ENCODE data around the gene PDE9A. TPM values are rescaled to one million over a fixed set of nuclear protein-coding genes. Genes with fewer than 3 reads are reported as not detected.

PDE9A gene
- total and polyA plus RNA-seq, 2 experiments from 2014 or later, result 14.3 to 19.6 TPM

- no peaks in the 10 kb centered on the region for H3K36me3 ChIP-seq (replicated peaks; ENCODE audit: insufficient read depth, low read depth)
- no peak overlapping the region for H2AFZ ChIP-seq
- no peak overlapping the region for H3K4me2 ChIP-seq
- TF ChIP-seq EZH2 (IDR thresholded peaks at IDR 0.05; ENCODE audit: borderline replicate concordance) (no peak), EZH2phosphoT487 (IDR thresholded peaks at IDR 0.05; ENCODE audit: low read depth, severe bottlenecking, unreplicated experiment) (no peak), CTCF (IDR thresholded peaks at IDR 0.05; ENCODE audit: poor library complexity) (no peak)
- H3K79me2 ChIP-seq, result no peaks in the 10 kb centered on the region
- 96% methylated on average over 27 of the region's 27 CpGs for WGBS (ENCODE audit: low lambda C conversion rate, missing lambda C conversion rate)
- no peaks in the 10 kb centered on the region for H3K9me3 ChIP-seq (ENCODE audit: low read depth)
- H3K9me2 ChIP-seq (replicated peaks; ENCODE audit: insufficient read depth), result no peaks in the 10 kb centered on the region
- H3K4me3 ChIP-seq, result no peak overlapping the region
- H3K27me3 ChIP-seq, result no peaks in the 10 kb centered on the region
- no peak overlapping the region for H3K27ac ChIP-seq
- DNase-seq (ENCODE audit: low spot score), result no peak
- H4K20me1 ChIP-seq (ENCODE audit: insufficient read depth, poor library complexity, severe bottlenecking), result no peaks in the 10 kb centered on the region
- peaks cover under 1% of the 10 kb centered on the region for H3K4me1 ChIP-seq (ENCODE audit: insufficient read depth)
Measured at GRCh38 chr21:42766739-42767560, 113.5 kb downstream of the PDE9A start.

- no peaks in the 10 kb centered on the region for H3K9me3 ChIP-seq (ENCODE audit: low read depth)
- TF ChIP-seq EZH2phosphoT487 (IDR thresholded peaks at IDR 0.05; ENCODE audit: low read depth, severe bottlenecking, unreplicated experiment) (no peak), EZH2 (IDR thresholded peaks at IDR 0.05; ENCODE audit: borderline replicate concordance) (no peak), CTCF (IDR thresholded peaks at IDR 0.05; ENCODE audit: poor library complexity) (no peak)
- no peak overlapping the region for H3K4me2 ChIP-seq
- no peaks in the 10 kb centered on the region for H4K20me1 ChIP-seq (ENCODE audit: insufficient read depth, poor library complexity, severe bottlenecking)
- H3K79me2 ChIP-seq, result no peaks in the 10 kb centered on the region
- no peaks in the 10 kb centered on the region for H3K36me3 ChIP-seq (replicated peaks; ENCODE audit: insufficient read depth, low read depth)
- H3K4me3 ChIP-seq, result no peak overlapping the region
- H2AFZ ChIP-seq, result no peak overlapping the region
- no peak overlapping the region for H3K27ac ChIP-seq
- no peaks in the 10 kb centered on the region for H3K27me3 ChIP-seq
- H3K9me2 ChIP-seq (replicated peaks; ENCODE audit: insufficient read depth), result no peaks in the 10 kb centered on the region
- 98% methylated on average over 8 of the region's 8 CpGs for WGBS (ENCODE audit: low lambda C conversion rate, missing lambda C conversion rate)
- DNase-seq (ENCODE audit: low spot score), result no peak
- H3K4me1 ChIP-seq (ENCODE audit: insufficient read depth), result no peaks in the 10 kb centered on the region
Measured at GRCh38 chr21:42767561-42767835, 114.1 kb downstream of the PDE9A start.

GRCh38 chr21:42768324-42769121, 115.1 kb downstream of the PDE9A start:
- H3K9me3 ChIP-seq (ENCODE audit: low read depth), result no peaks in the 10 kb centered on the region
- H3K79me2 ChIP-seq, result no peaks in the 10 kb centered on the region
- no peak overlapping the region for H3K4me3 ChIP-seq
- H4K20me1 ChIP-seq (ENCODE audit: insufficient read depth, poor library complexity, severe bottlenecking), result no peaks in the 10 kb centered on the region
- H3K4me1 ChIP-seq (ENCODE audit: insufficient read depth), result no peaks in the 10 kb centered on the region
- TF ChIP-seq CTCF (IDR thresholded peaks at IDR 0.05; ENCODE audit: poor library complexity) (no peak), EZH2 (IDR thresholded peaks at IDR 0.05; ENCODE audit: borderline replicate concordance) (no peak), EZH2phosphoT487 (IDR thresholded peaks at IDR 0.05; ENCODE audit: low read depth, severe bottlenecking, unreplicated experiment) (no peak)
- 95% methylated on average over 21 of the region's 21 CpGs for WGBS (ENCODE audit: low lambda C conversion rate, missing lambda C conversion rate)
- H3K27ac ChIP-seq, result no peak overlapping the region
- no peak overlapping the region for H3K4me2 ChIP-seq
- H3K36me3 ChIP-seq (replicated peaks; ENCODE audit: insufficient read depth, low read depth), result no peaks in the 10 kb centered on the region
- H3K27me3 ChIP-seq, result no peaks in the 10 kb centered on the region
- no peaks in the 10 kb centered on the region for H3K9me2 ChIP-seq (replicated peaks; ENCODE audit: insufficient read depth)
- no peak overlapping the region for H2AFZ ChIP-seq
- no peak for DNase-seq (ENCODE audit: low spot score)
